ENCODE data around the gene FOXO1.

The FOXO1 gene

DNA sequence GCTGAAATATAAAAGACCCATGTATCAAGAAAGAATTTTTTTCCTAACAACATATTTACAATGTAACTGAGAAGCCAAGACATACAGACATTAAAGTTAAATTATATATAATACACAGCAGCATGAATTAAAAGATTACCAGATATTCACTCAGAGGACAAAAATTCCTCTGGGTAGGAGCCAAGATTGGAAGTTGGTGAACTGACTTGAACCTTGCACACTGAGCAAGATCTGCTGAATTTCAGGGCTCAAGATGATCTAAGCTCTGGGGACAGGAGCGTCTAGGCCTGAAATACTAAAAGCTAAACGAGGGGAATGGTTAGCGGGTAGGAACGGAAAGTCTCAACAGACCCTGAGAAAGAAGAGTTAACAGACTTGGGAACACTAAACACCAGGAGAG is 8.5 kb downstream of the FOXO1 start:
- Histone ChIP-seq H3K27ac (no peak overlapping the region), H3K36me3 (replicated peaks) (no peaks in the 10 kb centered on the region), H3K27me3 (replicated peaks) (no peaks in the 10 kb centered on the region), H3K4me3 (ENCODE audit: low read depth, low read length) (no peak overlapping the region)
- peak; percentile 34 for DNase-seq
- in situ Hi-C loops (cut with HindIII; ENCODE audit: low pct_ligation_motif_present, low sequenced_read_pairs) = no loop called here
- TF ChIP-seq, protein P1, sequence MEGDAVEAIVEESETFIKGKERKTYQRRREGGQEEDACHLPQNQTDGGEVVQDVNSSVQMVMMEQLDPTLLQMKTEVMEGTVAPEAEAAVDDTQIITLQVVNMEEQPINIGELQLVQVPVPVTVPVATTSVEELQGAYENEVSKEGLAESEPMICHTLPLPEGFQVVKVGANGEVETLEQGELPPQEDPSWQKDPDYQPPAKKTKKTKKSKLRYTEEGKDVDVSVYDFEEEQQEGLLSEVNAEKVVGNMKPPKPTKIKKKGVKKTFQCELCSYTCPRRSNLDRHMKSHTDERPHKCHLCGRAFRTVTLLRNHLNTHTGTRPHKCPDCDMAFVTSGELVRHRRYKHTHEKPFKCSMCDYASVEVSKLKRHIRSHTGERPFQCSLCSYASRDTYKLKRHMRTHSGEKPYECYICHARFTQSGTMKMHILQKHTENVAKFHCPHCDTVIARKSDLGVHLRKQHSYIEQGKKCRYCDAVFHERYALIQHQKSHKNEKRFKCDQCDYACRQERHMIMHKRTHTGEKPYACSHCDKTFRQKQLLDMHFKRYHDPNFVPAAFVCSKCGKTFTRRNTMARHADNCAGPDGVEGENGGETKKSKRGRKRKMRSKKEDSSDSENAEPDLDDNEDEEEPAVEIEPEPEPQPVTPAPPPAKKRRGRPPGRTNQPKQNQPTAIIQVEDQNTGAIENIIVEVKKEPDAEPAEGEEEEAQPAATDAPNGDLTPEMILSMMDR (IDR thresholded peaks at IDR 0.05; ENCODE audit: low read depth, low read length, missing control alignments) = no peak

DNA sequence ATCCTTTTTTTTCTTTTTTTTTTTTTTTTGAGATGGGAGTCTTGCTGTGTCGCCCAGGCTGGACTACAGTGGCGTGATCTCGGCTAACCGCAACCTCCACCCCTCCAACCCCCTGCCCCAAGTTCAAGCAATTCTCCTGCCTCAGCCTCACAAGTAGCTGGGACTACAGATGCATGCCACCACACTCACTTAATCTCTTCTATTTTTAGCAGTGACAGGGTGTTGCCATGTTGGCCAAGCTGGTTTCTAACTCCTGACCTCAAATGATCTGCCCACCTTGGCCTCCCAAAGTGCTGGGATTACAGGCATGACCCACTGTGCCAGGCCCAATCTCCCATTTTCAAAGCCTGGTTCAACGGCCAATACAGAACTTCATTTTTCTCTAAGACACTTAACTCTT is 9.1 kb downstream of the FOXO1 start:
- H3K27me3 ChIP-seq (replicated peaks) = no peaks in the 10 kb centered on the region
- H3K36me3 ChIP-seq (replicated peaks) = no peaks in the 10 kb centered on the region
- no peak overlapping the region for H3K27ac ChIP-seq
- in situ Hi-C loops (cut with HindIII; ENCODE audit: low pct_ligation_motif_present, low sequenced_read_pairs) = no loop called here
- DNase-seq = no peak
- no peak overlapping the region for H3K4me3 ChIP-seq (ENCODE audit: low read depth, low read length)
- TF ChIP-seq, protein P1 (IDR thresholded peaks at IDR 0.05; ENCODE audit: low read depth, low read length, missing control alignments) = no peak

DNA sequence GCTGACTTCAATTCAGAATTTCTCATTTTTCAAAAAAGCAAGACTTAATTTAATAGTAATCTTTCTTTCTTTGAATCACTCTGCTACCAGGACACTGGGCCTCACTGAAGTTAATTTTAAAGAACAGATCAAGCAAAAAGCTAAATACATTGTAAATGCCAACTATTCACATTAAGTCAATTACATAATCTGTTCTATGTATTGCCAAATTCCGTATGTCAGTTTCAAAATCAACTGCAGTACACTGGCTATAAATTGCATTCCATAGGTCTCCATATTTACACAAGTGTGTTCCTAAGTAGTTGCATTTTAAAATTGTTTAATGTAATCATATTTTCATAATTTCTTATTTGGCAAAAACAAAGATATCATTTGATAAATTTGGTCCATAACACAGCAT is 10.1 kb downstream of the FOXO1 start:
- TF ChIP-seq, protein P1 (IDR thresholded peaks at IDR 0.05; ENCODE audit: low read depth, low read length, missing control alignments) = no peak
- Histone ChIP-seq H3K27ac (no peak overlapping the region), H3K36me3 (replicated peaks) (no peaks in the 10 kb centered on the region), H3K27me3 (replicated peaks) (no peaks in the 10 kb centered on the region), H3K4me3 (ENCODE audit: low read depth, low read length) (no peak overlapping the region)
- no peak for DNase-seq
- in situ Hi-C loops (cut with HindIII; ENCODE audit: low pct_ligation_motif_present, low sequenced_read_pairs) = no loop called here

DNA sequence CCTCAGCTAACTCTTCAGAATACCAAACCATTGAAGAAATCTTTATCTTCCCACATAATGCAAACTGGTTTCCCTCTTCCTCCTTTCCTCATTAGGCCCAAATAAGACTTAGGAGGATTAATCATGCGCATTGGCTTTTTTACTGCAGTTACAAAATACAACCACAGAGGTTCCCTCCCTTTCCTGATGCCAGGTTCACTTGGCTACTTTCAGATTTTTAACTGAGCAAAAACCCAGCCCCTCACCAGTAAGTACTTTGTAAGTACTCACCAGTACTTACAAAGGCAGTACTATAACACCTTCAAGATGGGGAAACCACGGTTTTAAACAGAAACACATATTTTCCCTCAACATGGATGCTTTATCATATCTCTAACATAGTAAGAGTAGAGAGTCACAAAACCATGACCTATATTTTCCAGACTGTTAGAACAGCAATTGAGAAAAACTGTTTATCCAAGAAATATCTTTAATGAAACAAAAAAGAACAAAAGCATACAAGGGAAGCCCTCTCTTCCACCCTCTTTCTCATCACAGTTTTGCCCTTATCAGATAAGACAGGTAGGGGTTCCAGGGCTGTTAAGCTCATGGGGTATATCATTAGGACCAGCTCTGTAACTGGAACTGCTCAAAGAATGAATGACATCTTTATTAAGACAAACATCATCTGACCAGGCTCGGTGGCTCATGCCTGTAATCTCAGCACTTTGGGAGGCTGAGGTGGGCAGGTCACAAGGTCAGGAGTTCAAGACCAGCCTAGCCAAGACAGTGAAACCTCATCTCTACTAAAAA is 12.7 kb downstream of the FOXO1 start:
- Histone ChIP-seq H3K27ac (no peak overlapping the region), H3K27me3 (replicated peaks) (no peaks in the 10 kb centered on the region), H3K36me3 (replicated peaks) (no peaks in the 10 kb centered on the region), H3K4me3 (ENCODE audit: low read depth, low read length) (no peak overlapping the region)
- DNase-seq = no peak
- TF ChIP-seq, protein P1 (IDR thresholded peaks at IDR 0.05; ENCODE audit: low read depth, low read length, missing control alignments) = no peak
- in situ Hi-C loops (cut with HindIII; ENCODE audit: low pct_ligation_motif_present, low sequenced_read_pairs) = no loop called here

DNA sequence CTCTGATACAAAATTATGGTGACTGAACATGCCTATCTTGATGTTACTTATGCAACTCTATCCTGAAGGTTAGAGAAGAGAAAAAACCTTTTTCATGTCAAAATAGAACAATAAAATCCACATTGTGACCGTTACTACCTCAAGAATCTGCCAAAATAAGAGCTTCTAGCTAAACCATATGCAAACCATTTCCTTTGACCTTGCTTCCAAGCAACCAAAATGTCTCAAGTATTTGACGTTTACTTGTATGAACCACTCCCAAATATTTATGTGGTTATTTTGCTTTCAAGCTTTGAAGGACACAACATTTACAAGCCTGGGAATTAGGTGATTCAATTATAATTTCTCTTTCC is 13.9 kb downstream of the FOXO1 start:
- Histone ChIP-seq H3K4me3 (ENCODE audit: low read depth, low read length) (no peak overlapping the region), H3K27me3 (replicated peaks) (no peaks in the 10 kb centered on the region), H3K36me3 (replicated peaks) (no peaks in the 10 kb centered on the region), H3K27ac (no peak overlapping the region)
- TF ChIP-seq, protein P1 (IDR thresholded peaks at IDR 0.05; ENCODE audit: low read depth, low read length, missing control alignments) = no peak
- no peak for DNase-seq
- in situ Hi-C loops (cut with HindIII; ENCODE audit: low pct_ligation_motif_present, low sequenced_read_pairs) = no loop called here
